BJ (cell line): Measurements from ENCODE around the gene KLHL10. TPM values are rescaled to one million over a fixed set of nuclear protein-coding genes. Genes with fewer than 3 reads are reported as not detected.
A peak's percentile ranks its signal among the peaks of the same experiment; 100 is the strongest.

ENCODE experiments used
- CTCF ChIA-PET: fragments of 350-600 bp; formaldehyde crosslinking; extraction: SDS; loops from one replicate; lab custom pipeline; 2021; ENCODE audit warnings: antibody characterized with exemption, inconsistent platforms; lab: Yijun Ruan, JAX
- POLR2A ChIA-PET: fragments of 300-600 bp; sonication (Branson Sonifier 250); formaldehyde crosslinking; extraction: SDS; loops from one replicate; lab custom pipeline; 2021; ENCODE audit warnings: antibody characterized with exemption; lab: Charles Lee
- DNase-seq: peaks from one replicate; pipeline ENCODE4 v3.0.0-alpha.2; 2011; ENCODE audit warnings: low read depth
- H3K27me3 ChIP-seq: 2 replicates; pipeline ENCODE4 v1.6.0; 2011; ENCODE audit warnings: low read length; ENCODE audit not compliant: control insufficient read depth, insufficient read depth
- H3K36me3 ChIP-seq: 2 replicates; pipeline ENCODE4 v1.5.1; 2011; ENCODE audit warnings: low read length; ENCODE audit not compliant: control insufficient read depth, insufficient read depth
- H3K4me3 ChIP-seq: 2 replicates; pipeline ENCODE4 v1.5.1; 2011; ENCODE audit warnings: low read depth, mild to moderate bottlenecking, control low read depth, low read length
- polyA plus RNA-seq: library from polyadenylated mRNA; depleted of rRNA; stranded (reverse); fragments of >200 nt; gene quantifications from 2 replicates; pipeline ENCODE4 v1.2.3, GENCODE V29; 2011
- TF ChIP-seq, protein P1 (sequence below): IDR thresholded peaks from 2 replicates; pipeline ENCODE4 v1.5.1; 2011; ENCODE audit warnings: low read depth, mild to moderate bottlenecking, control low read depth, inconsistent platforms, low read length, moderate library complexity; ENCODE audit not compliant: insufficient read depth

The KLHL10 gene
- polyA plus RNA-seq, 1 experiment: 0.74 TPM

- Histone ChIP-seq H3K36me3 (peaks cover 35% of the 10 kb centered on the region), H3K27me3 (no peaks in the 10 kb centered on the region), H3K4me3 (no peak overlapping the region)
- ChIA-PET POLR2A (no interaction called here), CTCF (interaction anchor here (0.8 kb wide), 1 partner anchor 37 kb away, joined by 3 read pairs; no protein-coding TSS in a partner anchor)
- DNase-seq: no peak
- TF ChIP-seq, protein P1, sequence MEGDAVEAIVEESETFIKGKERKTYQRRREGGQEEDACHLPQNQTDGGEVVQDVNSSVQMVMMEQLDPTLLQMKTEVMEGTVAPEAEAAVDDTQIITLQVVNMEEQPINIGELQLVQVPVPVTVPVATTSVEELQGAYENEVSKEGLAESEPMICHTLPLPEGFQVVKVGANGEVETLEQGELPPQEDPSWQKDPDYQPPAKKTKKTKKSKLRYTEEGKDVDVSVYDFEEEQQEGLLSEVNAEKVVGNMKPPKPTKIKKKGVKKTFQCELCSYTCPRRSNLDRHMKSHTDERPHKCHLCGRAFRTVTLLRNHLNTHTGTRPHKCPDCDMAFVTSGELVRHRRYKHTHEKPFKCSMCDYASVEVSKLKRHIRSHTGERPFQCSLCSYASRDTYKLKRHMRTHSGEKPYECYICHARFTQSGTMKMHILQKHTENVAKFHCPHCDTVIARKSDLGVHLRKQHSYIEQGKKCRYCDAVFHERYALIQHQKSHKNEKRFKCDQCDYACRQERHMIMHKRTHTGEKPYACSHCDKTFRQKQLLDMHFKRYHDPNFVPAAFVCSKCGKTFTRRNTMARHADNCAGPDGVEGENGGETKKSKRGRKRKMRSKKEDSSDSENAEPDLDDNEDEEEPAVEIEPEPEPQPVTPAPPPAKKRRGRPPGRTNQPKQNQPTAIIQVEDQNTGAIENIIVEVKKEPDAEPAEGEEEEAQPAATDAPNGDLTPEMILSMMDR: no peak
Measured at GRCh38 chr17:41880130-41880529, 42.5 kb downstream of the KLHL10 start.

- Histone ChIP-seq H3K36me3 (peaks cover 46% of the 10 kb centered on the region), H3K27me3 (no peaks in the 10 kb centered on the region), H3K4me3 (no peak overlapping the region)
- DNase-seq: no peak
- ChIA-PET CTCF (interaction anchor here (0.7 to 1.1 kb wide), 2 partner anchors 8 to 12 kb away, joined by 3 to 5 read pairs; no protein-coding TSS in a partner anchor), POLR2A (no interaction called here)
- TF ChIP-seq, protein P1: no peak
Measured at GRCh38 chr17:41882756-41883155, 45.1 kb downstream of the KLHL10 start.

DNA sequence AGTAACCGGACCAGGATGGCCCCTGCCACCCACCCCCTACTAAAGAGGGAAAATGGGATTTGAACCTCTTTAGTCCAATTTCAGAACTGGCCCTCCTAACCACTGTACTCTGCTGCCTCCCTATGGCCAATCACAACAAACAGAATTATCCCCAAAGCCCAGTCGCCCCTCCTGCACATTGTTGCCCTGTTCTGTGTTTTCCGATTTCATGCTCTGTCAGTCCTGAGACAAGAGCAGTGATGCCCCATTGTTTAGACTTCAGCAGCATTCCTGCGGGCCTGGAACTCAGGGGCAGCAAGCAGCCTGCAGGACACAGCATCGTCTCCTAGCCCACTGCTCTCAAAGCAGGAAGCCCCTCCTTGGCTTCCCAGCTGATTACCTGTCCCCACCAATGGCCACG is 48.1 kb downstream of the KLHL10 start:
- Histone ChIP-seq H3K36me3 (peaks cover 39% of the 10 kb centered on the region), H3K27me3 (no peaks in the 10 kb centered on the region), H3K4me3 (no peak overlapping the region)
- ChIA-PET POLR2A (interaction anchor here (0.6 kb wide), 1 partner anchor 73 kb away, joined by 3 read pairs; the partner anchor contains the start of gene FKBP10), CTCF (no interaction called here)
- TF ChIP-seq, protein P1: 0 out of 2 replicates have a peak, but pooled peaks have one; percentile 14
- DNase-seq: no peak

GRCh38 chr17:41888332-41888965 is 50.8 kb downstream of the KLHL10 start:
- DNase-seq: no peak
- ChIA-PET CTCF (interaction anchor here (1.2 kb wide), 1 partner anchor 7 kb away, joined by 4 read pairs; no protein-coding TSS in a partner anchor), POLR2A (no interaction called here)
- Histone ChIP-seq H3K36me3 (peaks cover 48% of the 10 kb centered on the region), H3K4me3 (no peak overlapping the region), H3K27me3 (no peaks in the 10 kb centered on the region)
- TF ChIP-seq, protein P1: no peak

GRCh38 chr17:41891135-41892020 is 53.8 kb downstream of the KLHL10 start:
- DNase-seq: no peak
- peaks cover 40% of the 10 kb centered on the region for H3K36me3 ChIP-seq
- POLR2A ChIA-PET: no interaction called here
- H3K4me3 ChIP-seq: no peak overlapping the region
- no peaks in the 10 kb centered on the region for H3K27me3 ChIP-seq
- TF ChIP-seq, protein P1: no peak
- CTCF ChIA-PET: interaction anchor here (1.1 kb wide), 1 partner anchor 9 kb away, joined by 3 read pairs; no protein-coding TSS in a partner anchor
